MV-4-11 (cell line): ENCODE results near the gene MSANTD2.

ENCODE experiments used
- DNase-seq: peaks from one replicate; lab custom pipeline; 2025; lab: John Stamatoyannopoulos, UW

MSANTD2 gene

GRCh38 chr11:124776865-124777645, 23.2 kb downstream of the MSANTD2 start:
- DNase-seq = peak; percentile 28

GRCh38 chr11:124770959-124771358, 29.2 kb downstream of the MSANTD2 start:
- DNase-seq = peak; percentile 15

- DNase-seq = no peak
Observed at GRCh38 chr11:124769806-124770774, 30.1 kb downstream of the MSANTD2 start.

- DNase-seq = no peak
Observed at GRCh38 chr11:124768914-124769313, 31.3 kb downstream of the MSANTD2 start.

GRCh38 chr11:124766156-124766555, 34.0 kb downstream of the MSANTD2 start:
- DNase-seq = no peak

- peak; percentile 27 for DNase-seq
Observed at GRCh38 chr11:124763156-124763947, 36.9 kb downstream of the MSANTD2 start.

GRCh38 chr11:124762624-124763155, 37.5 kb downstream of the MSANTD2 start:
- DNase-seq = no peak

GRCh38 chr11:124762105-124762623, 38.0 kb downstream of the MSANTD2 start, which contains the start of gene ESAM:
ESAM (minus strand) TSS chr11:124762290; CDS start chr11:124762154, 136 bp downstream.
- DNase-seq = no peak

- DNase-seq = no peak
Observed at GRCh38 chr11:124761301-124762104, 38.7 kb downstream of the MSANTD2 start.

- DNase-seq = no peak
Observed at GRCh38 chr11:124760806-124761205, 39.4 kb downstream of the MSANTD2 start.

GRCh38 chr11:124760205-124760652, 40.0 kb downstream of the MSANTD2 start:
- DNase-seq = no peak

GRCh38 chr11:124759266-124760204, 40.7 kb downstream of the MSANTD2 start:
- no peak for DNase-seq

GRCh38 chr11:124758355-124759265, 41.6 kb downstream of the MSANTD2 start:
- DNase-seq = peak; percentile 89

GRCh38 chr11:124757320-124757719, 42.9 kb downstream of the MSANTD2 start:
- no peak for DNase-seq

GRCh38 chr11:124756753-124757227, 43.4 kb downstream of the MSANTD2 start:
- no peak for DNase-seq

GRCh38 chr11:124756033-124756752, 44.0 kb downstream of the MSANTD2 start:
- no peak for DNase-seq

GRCh38 chr11:124754710-124755109, 45.5 kb downstream of the MSANTD2 start:
- no peak for DNase-seq
